Measurements from ENCODE around the gene C20orf173.

C20orf173 gene

GRCh38 chr20:35506179-35506578 lies 23.3 kb downstream of the C20orf173 start:
- DNase-seq = no peak

GRCh38 chr20:35504751-35505150 lies 24.7 kb downstream of the C20orf173 start:
- DNase-seq = no peak

GRCh38 chr20:35503841-35504561 lies 25.5 kb downstream of the C20orf173 start:
- no peak for DNase-seq

GRCh38 chr20:35503281-35503680 lies 26.2 kb downstream of the C20orf173 start:
- no peak for DNase-seq

GRCh38 chr20:35502352-35502751 lies 27.1 kb downstream of the C20orf173 start:
- DNase-seq = no peak

GRCh38 chr20:35499271-35499670 lies 30.2 kb downstream of the C20orf173 start:
- no peak for DNase-seq

- no peak for DNase-seq
Observed at GRCh38 chr20:35497780-35498189, 31.7 kb downstream of the C20orf173 start.

GRCh38 chr20:35497320-35497719 lies 32.1 kb downstream of the C20orf173 start:
- DNase-seq = no peak

GRCh38 chr20:35496481-35496880 lies 33.0 kb downstream of the C20orf173 start:
- DNase-seq = no peak

GRCh38 chr20:35492352-35492751 lies 37.1 kb downstream of the C20orf173 start:
- no peak for DNase-seq

- no peak for DNase-seq
Observed at GRCh38 chr20:35491823-35492222, 37.6 kb downstream of the C20orf173 start.

- DNase-seq = peak; percentile 58
Observed at GRCh38 chr20:35490736-35491181, 38.7 kb downstream of the C20orf173 start.

GRCh38 chr20:35489717-35490116 lies 39.7 kb downstream of the C20orf173 start:
- no peak for DNase-seq

- DNase-seq = no peak
Observed at GRCh38 chr20:35487479-35487878, 42.0 kb downstream of the C20orf173 start.

GRCh38 chr20:35479798-35480197 lies 49.7 kb downstream of the C20orf173 start:
- DNase-seq = no peak

- DNase-seq = no peak
Observed at GRCh38 chr20:35478804-35479472, 50.5 kb downstream of the C20orf173 start.

Data from activated naive CD4-positive, alpha-beta T cell treated with Interleukin-2 at 50 U/mL for 16 hours (primary cell).